DMS79 treated with DMSO at 0.1 percent for 48 hours (cell line): ENCODE results near the gene SSB.
"Not testable (repeated sequence)": the region's sequence is repeated elsewhere in the genome, so short reads cannot be mapped to it uniquely, and the experiment has no call there.

Source experiments
- DNase-seq: peaks from one replicate; lab custom pipeline; 2025; lab: John Stamatoyannopoulos, UW

SSB gene

GRCh38 chr2:169781249-169782013, 17.2 kb upstream of the SSB start:
- no peak for DNase-seq

DNA sequence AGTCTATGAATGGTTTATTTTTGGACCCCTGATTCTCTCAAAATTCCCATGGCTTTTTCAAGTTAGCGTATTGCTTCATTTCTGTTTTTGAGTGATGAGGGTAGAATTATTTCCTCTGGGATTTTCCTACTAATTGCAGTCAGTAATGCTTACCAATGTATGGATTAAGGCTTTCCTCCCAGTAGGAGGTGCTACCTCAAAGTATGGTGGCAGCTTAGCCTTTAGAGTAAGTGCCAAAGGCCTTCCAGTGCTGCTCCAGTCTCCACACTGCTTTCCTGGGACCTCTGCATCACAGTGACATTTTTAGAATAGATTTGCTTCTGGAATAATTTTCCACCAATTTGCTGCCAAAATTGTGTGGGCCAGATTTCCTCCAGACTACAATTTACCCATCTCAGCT, 16.2 kb upstream of the SSB start:
- DNase-seq, result no peak

GRCh38 chr2:169790581-169790980, 8.1 kb upstream of the SSB start:
- DNase-seq, result no peak

DNA sequence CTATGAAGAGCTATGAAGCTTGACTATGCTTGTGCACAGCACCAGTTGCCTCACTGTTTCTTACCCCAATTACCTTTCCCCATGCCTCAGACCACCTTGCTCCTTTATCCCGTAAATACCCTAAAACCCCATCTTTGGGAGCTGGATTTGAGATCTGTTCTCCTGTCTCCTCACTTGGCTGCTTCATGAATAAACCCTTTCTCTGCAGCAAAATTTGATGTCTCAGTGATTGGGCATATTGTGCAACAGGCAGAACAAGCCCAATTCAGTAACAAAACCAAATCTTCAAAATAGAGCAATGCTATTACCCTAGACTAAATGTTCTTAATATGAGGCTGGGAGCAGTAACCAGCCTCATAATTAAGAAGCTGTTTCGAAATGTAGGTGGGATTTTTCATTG, 3.5 kb upstream of the SSB start:
- no peak for DNase-seq

DNA sequence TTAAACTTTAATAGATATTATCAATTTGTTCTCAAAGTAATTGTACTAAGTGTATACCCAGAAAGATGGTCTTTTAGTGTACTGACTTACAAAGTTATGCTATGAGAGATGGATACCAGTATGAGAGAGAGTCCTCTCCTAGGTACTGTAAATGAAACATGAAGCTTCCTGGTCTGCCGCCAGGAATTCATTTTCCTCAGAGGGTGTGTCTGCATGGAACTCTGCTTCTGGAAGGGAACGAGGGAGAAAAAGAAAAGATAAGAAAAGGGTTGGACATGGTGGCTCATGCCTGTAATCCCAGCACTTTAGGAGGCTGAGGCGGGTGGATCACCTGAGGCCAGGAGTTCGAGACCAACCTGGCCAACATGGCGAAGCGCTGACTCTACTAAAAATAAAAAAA, 2.2 kb upstream of the SSB start:
- DNase-seq, result no peak

- no peak for DNase-seq
These were observed 1.1 kb upstream of the SSB start for GRCh38 chr2:169797601-169798000.

DNA sequence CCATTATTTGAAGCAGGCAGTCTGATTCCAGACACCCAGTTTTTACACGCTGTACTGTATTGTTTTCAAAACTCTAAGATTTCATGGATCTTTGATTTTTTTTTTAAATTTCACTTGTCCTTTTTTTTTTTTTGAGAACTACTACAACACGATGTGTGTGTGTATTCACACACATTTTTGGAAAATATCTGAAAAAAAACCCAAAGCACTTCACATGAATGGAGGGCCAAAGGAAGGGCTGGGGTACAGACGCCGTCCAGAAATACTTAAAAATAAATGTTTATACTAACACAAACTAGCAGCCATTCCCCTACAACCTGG, 314 bp upstream of the SSB start:
- DNase-seq, result no peak

DNA sequence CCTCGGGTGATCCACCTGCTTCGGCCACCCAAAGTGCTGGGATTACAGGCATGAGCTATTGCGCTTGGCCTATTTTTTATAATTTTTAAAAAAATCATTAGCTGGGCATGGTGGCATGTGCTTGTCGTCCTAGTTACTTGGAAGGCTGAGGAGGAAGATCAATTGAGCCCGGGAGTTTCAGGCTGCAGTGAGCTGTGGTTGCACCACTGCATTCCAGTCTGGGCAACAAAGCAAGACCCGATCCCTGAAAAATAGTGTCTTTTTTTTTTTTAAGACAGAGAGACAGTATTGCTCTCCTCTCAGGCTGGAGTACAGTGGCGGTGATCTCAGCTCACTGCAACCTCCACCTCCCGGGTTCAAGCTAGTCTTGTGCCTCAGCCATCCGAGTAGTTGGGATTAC, 4.8 kb downstream of the SSB start:
- DNase-seq, result no peak

- DNase-seq, result no peak
These were observed 7.9 kb downstream of the SSB start for GRCh38 chr2:169806586-169806985.

- no peak for DNase-seq
These were observed 9.6 kb downstream of the SSB start for GRCh38 chr2:169808221-169808620.

- DNase-seq, result no peak
These were observed 17.2 kb downstream of the SSB start for GRCh38 chr2:169815849-169816248.

DNA sequence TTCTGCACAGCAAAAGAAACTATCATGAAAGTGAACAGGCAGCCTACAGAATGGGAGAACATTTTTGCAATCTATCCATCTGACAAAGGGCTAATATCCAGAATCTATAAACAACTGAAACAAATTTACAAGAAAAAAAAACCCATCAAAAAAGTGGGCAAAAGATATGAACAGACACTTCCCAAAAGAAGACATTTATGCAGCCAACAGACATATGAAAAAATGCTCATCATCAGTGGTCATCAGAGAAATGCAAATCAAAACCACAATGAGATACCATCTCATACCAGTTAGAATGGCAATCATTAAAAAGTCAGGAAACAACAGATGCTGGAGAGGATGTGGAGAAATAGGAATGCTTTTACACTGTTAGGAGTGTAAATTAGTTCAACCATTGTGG, 18.3 kb downstream of the SSB start:
- DNase-seq, result not testable (repeated sequence)

DNA sequence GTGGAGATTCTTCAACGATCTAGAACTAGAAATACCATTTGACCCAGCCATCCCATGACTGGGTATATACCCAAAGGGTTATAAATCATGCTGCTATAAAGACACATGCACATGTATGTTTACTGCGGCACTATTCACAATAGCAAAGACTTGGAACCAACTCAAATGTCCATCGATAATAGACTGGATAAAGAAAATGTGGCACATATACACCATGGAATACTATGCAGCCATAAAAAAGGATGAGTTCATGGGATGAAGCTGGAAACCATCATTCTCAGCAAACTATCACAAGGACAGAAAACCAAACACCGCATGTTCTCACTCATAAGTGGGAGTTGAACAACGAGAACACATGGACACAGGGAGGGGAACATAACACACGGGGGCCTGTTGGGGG, 18.7 kb downstream of the SSB start:
- not testable (repeated sequence) for DNase-seq

- no peak for DNase-seq
These were observed 19.6 kb downstream of the SSB start for GRCh38 chr2:169818241-169818640.

DNA sequence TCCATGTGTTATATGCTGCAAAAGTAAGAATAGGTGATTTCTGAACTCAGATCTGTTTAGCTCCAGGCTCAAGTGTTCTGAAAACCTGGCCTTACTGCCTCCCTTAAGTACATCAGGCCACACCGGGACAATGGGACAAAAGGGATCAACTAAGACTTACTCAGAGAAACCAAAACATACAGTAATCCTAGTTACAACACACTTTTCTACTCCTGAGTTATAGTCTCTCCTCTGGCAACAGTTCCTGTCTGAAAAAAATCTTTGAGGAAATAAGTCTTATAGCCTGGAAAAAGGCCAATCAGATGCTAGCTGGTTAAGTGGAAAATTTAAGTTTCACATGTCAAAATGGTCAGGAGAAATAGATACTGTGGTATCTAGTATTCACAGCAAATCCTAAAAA, 20.4 kb downstream of the SSB start:
- no peak for DNase-seq

DNA sequence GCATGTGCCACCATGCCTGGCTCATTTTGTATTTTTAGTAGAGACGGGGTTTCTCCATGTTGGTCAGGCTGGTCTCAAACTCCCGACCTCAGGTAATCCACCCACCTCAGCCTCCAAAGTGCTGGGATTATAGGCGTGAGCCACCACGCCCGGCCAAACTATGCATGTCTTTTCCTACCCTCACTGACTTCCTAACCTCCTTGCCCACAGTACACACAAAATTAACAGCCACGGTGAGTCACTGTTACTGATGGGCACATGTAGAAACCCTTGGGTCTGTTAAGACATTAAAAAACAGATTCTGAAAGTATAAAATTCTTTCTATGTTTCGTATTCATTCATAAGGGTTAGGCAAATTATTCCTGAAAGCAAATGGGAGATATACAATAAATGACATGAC, 21.4 kb downstream of the SSB start:
- DNase-seq, result not testable (repeated sequence)

DNA sequence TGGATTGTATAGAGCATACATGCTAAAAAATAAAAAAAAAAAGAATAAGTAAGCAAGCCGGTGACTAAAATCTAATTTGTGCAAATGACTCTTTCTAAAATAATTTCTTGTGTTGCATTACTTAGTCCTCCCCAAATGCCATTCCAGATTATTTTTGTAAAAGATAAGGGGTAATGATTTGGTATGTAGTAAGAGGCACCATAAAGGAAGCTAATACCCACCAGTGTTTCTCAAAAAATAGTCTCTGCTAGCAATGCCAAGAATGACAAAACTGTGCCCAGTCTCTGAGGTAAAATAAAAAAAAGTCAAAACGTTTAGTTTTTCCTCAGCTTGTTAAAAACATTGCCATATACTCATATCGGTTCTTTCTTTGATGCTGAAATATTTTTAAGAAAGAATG, 23.4 kb downstream of the SSB start:
- DNase-seq, result no peak

GRCh38 chr2:169822785-169823392, 24.2 kb downstream of the SSB start:
- no peak for DNase-seq

DNA sequence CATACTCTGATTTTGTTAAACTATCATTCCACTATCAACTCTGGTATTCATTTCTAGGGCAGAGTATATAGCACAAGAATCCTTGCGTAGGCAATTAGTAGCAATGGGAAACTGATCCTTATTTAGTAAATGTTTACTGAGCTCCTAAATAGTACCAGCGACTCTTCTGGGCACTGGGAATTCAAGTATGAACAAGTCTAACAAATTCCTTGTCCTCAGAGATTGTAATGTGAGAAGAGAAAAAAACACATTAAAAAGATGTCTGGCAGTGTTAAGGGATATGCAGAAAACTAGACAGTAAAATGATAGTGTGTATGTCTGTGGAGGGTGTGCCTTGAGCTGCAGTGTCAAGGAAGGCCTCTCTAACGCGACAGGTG, 25.3 kb downstream of the SSB start:
- peak; percentile 63 for DNase-seq

DNA sequence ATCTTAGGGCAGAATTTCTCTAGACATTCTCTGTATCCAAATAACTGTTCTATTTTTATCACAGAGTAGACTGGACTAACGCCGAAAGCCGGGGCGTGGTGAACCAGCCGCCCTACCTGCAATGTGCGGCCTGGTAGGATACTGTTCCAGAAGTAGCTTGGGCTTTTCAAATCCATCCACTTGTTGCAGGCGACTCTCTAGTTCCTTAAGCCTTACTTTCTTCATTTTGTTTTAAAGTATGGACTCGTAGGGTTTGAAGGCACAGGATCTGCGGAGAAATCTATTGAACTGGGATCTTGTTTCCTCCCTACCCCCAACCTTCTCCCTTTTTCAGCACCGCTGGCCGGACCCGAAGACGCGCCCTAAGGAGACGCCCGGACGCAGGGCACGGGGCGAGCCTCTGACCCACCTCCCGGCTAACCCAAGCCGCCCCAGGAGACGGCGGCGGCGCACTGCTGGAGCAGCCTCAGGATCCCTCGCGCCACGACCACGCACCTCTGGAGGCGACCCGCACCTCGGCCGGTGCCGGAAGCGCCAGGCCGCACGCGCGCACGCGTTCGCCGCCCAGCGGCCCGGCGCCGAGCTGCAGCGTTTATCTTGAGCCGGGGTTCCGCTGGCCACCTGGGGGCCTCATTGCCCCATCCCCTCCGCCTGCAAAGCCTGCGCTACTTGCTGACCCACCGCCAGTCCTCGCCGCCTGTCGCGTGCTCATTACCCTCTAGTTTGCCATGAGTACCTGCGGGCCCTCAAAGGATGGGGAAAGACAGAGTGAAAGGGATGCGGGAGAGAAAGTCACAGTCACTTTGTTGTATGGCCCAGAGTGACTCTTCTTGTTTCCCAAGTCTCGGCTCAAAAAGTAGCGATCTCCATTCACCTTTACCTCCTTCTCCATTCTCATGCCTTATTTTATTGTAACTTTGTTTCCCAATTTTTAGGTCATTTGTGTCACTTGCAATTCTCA, 26.0 kb downstream of the SSB start, which contains the start of gene METTL5:
Gene METTL5, minus strand, starts transcription at position 533 of the 961 bp plus-strand sequence. Its CDS starts 308 bp downstream, at position 225.
- peak; percentile 82 for DNase-seq

DNA sequence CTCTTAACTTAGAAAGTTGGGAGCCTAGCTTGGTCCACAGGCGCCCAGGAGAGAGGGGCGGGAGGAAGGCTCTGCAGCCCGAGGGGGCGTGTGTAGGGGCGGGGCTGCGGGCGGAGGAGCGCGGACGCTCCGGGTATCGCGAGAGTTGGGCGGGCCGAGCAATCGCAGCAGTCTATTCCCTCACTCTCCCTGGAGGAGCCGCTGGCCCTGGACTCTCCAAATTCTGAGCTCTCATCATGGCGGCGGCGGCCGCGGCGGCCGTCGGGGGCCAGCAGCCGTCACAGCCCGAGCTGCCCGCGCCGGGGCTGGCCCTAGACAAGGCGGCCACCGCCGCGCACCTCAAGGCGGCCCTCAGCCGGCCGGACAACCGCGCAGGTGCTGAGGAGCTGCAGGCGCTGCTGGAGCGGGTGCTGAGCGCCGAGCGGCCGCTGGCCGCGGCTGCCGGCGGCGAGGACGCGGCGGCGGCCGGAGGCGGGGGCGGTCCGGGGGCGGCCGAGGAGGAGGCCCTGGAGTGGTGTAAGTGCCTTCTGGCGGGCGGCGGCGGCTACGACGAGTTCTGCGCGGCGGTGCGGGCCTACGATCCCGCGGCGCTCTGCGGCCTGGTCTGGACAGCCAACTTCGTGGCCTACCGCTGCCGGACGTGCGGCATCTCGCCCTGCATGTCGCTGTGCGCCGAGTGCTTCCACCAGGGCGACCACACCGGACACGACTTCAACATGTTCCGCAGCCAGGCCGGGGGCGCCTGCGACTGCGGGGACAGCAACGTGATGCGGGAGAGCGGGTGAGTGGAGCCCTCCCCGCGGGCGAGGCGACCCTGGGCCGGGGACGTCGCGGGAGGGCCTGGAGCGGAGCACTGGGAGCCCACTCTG, 28.8 kb downstream of the SSB start, which contains the start of gene UBR3:
Gene UBR3, plus strand, starts transcription at position 183 of the 869 bp plus-strand sequence. Its CDS starts 54 bp downstream, at position 237.
- peak; percentile 83 for DNase-seq
